Uterus (tissue), 4 donors: ENCODE data around the gene HAND1. TPM values are rescaled to one million over a fixed set of nuclear protein-coding genes. Genes with fewer than 3 reads are reported as not detected.

ENCODE experiments used
- DNase-seq, 2 donors: peaks; one replicate each; pipeline ENCODE4 v3.0.0-alpha.2; 2019 to 2020
- H3K27ac ChIP-seq, 2 donors: fragments of 200-600 bp; sonication (generic); 1 replicate in 1 of 2; 2 replicates in 1 of 2; pipeline ENCODE4 v1.5.1; 2016 to 2018
- H3K27me3 ChIP-seq, 2 donors: fragments of 200-600 bp; sonication (generic); one replicate each; pipeline ENCODE4 v1.5.1; 2018 to 2019; ENCODE audit warnings: control low read depth in 1 of 2
- H3K36me3 ChIP-seq, 2 donors: fragments of 200-600 bp; sonication (generic); one replicate each; pipeline ENCODE4 v1.5.1; 2019; ENCODE audit warnings: control low read depth in 1 of 2
- H3K4me1 ChIP-seq, 2 donors: fragments of 200-600 bp; sonication (generic); one replicate each; pipeline ENCODE4 v1.5.1; 2018 to 2019; ENCODE audit warnings: control low read depth in 1 of 2
- H3K4me3 ChIP-seq, 2 donors: fragments of 200-600 bp; sonication (generic); 1 replicate in 1 of 2; 2 replicates in 1 of 2; pipeline ENCODE4 v1.5.1; 2018 to 2019; ENCODE audit warnings: mild to moderate bottlenecking in 1 of 2
- H3K9me3 ChIP-seq, 2 donors: fragments of 200-600 bp; sonication (generic); one replicate each; pipeline ENCODE4 v1.5.1; 2019; ENCODE audit warnings: control low read depth in 1 of 2
- CTCF ChIP-seq, 4 experiments: fragments of 200-600 bp in 2 of 4; fragments of 450-650 bp in 2 of 4; sonication (generic) in 2 of 4; IDR thresholded peaks; one replicate each; pipeline ENCODE4 v1.5.1; 2016 to 2019; ENCODE audit warnings: antibody characterized with exemption in 4 of 4, mild to moderate bottlenecking in 2 of 4, moderate library complexity in 1 of 4
- POLR2A ChIP-seq, 2 donors: fragments of 450-650 bp; IDR thresholded peaks; one replicate each; pipeline ENCODE4 v1.6.1; 2016; ENCODE audit warnings: antibody characterized with exemption in 2 of 2, mild to moderate bottlenecking in 1 of 2, moderate library complexity in 1 of 2
- intact Hi-C: fragments of 100-400 bp; cut with DNase I; formaldehyde crosslinking; loops from one replicate; pipeline ENCODE4 v1.15.1; 2023; ENCODE audit warnings: low total_unique reads
- total RNA-seq, 4 donors: library from RNA; depleted of rRNA in 3 of 4; stranded (reverse); fragments of >200 nt in 3 of 4; gene quantifications; one replicate each; pipeline versions ENCODE4 v1.1.0 to v1.2.4, GENCODE V29; 2014 to 2023
- donor health status: DM: yes; HTN: yes; CAD: no.

HAND1 gene
- total RNA-seq, 4 donors from 2014 or later, result 0.14 TPM; not detected in 3

GRCh38 chr5:154455585-154455984 lies 22.4 kb downstream of the HAND1 start:
- intact Hi-C loops, result no loop called here
- no peak overlapping the region for H3K4me3 ChIP-seq
- H3K27me3 ChIP-seq, result no peaks in the 10 kb centered on the region
- no peak overlapping the region for H3K27ac ChIP-seq
- H3K4me1 ChIP-seq, result no peaks in the 10 kb centered on the region
- no peak for TF ChIP-seq POLR2A (IDR thresholded peaks at IDR 0.05)
- TF ChIP-seq CTCF (IDR thresholded peaks at IDR 0.05), result no peak
- H3K36me3 ChIP-seq, result no peaks in the 10 kb centered on the region
- no peak for DNase-seq
- no peaks in the 10 kb centered on the region for H3K9me3 ChIP-seq

- peaks cover 3 to 5% of the 10 kb centered on the region in 2 donors for H3K4me1 ChIP-seq
- no peaks in the 10 kb centered on the region for H3K27me3 ChIP-seq
- TF ChIP-seq CTCF (IDR thresholded peaks at IDR 0.05) (no peak), POLR2A (IDR thresholded peaks at IDR 0.05) (no peak)
- no peak for DNase-seq
- no peaks in the 10 kb centered on the region for H3K36me3 ChIP-seq
- no peak overlapping the region for H3K4me3 ChIP-seq
- H3K27ac ChIP-seq, result no peak overlapping the region
- intact Hi-C loops, result no loop called here
- H3K9me3 ChIP-seq, result no peaks in the 10 kb centered on the region
Observed at GRCh38 chr5:154451957-154452356, 26.1 kb downstream of the HAND1 start.

GRCh38 chr5:154449786-154450185 lies 28.2 kb downstream of the HAND1 start:
- Histone ChIP-seq H3K4me1 (peaks cover 3 to 5% of the 10 kb centered on the region in 2 donors), H3K27me3 (no peaks in the 10 kb centered on the region), H3K36me3 (no peaks in the 10 kb centered on the region), H3K9me3 (no peaks in the 10 kb centered on the region), H3K27ac (no peak overlapping the region), H3K4me3 (no peak overlapping the region)
- intact Hi-C loops, result no loop called here
- no peak for TF ChIP-seq CTCF (IDR thresholded peaks at IDR 0.05)
- TF ChIP-seq POLR2A (IDR thresholded peaks at IDR 0.05), result no peak
- DNase-seq, result no peak

- peak overlapping the region; percentile 83 to 93 for H3K27ac ChIP-seq
- TF ChIP-seq CTCF (IDR thresholded peaks at IDR 0.05) (no peak), POLR2A (IDR thresholded peaks at IDR 0.05) (no peak)
- DNase-seq, result no peak
- no peaks in the 10 kb centered on the region for H3K9me3 ChIP-seq
- H3K4me3 ChIP-seq, result peak overlapping the region; percentile 79 to 90
- H3K36me3 ChIP-seq, result no peaks in the 10 kb centered on the region
- no peaks in the 10 kb centered on the region for H3K27me3 ChIP-seq
- H3K4me1 ChIP-seq, result peaks cover 3 to 5% of the 10 kb centered on the region in 2 donors
- intact Hi-C loops, result no loop called here
Observed at GRCh38 chr5:154447089-154447725, 30.8 kb downstream of the HAND1 start.

DNA sequence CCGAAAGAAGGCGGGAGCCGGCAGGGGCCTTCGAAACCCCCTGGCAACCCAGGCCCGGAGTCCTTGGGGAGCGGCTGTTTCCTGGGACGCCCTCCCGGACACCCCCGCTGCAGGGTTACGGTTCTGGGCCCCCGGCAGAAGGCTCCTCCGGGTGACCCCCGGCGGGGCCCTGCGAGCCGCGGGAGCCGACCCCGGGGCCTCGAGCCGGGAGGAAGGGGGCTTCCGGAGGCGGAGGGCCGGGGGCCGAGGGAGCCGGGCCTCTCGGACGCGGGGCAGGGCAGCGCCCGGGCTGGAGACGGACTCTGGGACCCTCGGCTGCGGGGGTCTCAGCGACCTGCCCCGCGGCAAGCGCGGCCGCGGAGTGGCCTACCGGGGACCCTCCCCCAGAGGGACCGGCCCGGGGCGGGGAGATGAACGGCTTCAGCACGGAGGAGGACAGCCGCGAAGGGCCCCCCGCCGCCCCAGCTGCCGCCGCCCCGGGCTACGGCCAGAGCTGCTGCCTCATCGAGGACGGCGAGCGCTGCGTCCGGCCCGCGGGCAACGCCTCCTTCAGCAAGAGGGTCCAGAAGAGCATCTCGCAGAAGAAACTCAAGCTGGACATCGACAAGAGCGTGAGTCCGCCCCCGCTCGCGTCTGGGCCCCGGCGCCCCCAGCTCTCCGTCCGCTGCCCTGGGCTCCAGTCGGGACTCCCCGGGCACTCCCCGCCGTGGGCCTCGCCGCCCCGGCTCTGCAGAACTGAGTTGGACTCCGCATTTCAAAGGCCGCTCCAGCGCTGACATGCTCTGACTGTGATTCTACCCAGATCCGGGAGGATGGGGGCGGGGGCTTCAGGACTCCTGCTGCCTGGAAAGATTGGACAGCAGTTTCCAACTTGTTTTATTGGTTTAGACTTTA lies 31.6 kb downstream of the HAND1 start:
- Histone ChIP-seq H3K9me3 (no peaks in the 10 kb centered on the region), H3K36me3 (no peaks in the 10 kb centered on the region), H3K4me1 (peaks cover 3 to 5% of the 10 kb centered on the region in 2 donors), H3K4me3 (peak overlapping the region; percentile 79 to 90), H3K27ac (peak overlapping the region; percentile 83 to 93), H3K27me3 (no peaks in the 10 kb centered on the region)
- DNase-seq, result peak; percentile 48 to 56
- no peak for TF ChIP-seq CTCF (IDR thresholded peaks at IDR 0.05)
- no peak for TF ChIP-seq POLR2A (IDR thresholded peaks at IDR 0.05)
- intact Hi-C loops, result no loop called here
